Effector CD8-positive, alpha-beta T cell (primary cell): ENCODE measurements around the gene RPH3AL.
"Not testable (repeated sequence)": the region's sequence is repeated elsewhere in the genome, so short reads cannot be mapped to it uniquely, and the experiment has no call there.

Source experiments
- DNase-seq: peaks from one replicate; lab custom pipeline; 2025; lab: John Stamatoyannopoulos, UW

The RPH3AL gene

DNA sequence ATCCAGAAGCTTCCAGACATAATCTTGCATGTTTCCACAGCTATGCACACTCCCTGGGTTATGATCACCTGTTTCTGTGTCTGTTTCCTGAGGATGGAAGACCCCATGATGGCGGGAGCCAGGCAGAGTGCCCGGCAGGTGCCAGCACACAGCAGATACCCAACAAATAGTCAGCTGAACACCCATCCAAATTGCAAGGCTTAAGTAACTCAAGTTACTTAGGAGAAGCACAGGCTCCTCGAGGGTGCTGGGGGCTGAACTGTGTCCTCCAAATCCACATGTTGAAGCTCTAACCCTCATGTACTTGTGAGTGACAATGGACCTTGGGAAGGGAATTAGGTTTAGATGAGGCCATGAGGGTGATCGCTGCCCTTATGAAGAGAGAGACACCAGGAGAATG lies 91.7 kb downstream of the RPH3AL start:
- no peak for DNase-seq

GRCh38 chr17:260031-260791 lies 92.4 kb downstream of the RPH3AL start:
- no peak for DNase-seq

DNA sequence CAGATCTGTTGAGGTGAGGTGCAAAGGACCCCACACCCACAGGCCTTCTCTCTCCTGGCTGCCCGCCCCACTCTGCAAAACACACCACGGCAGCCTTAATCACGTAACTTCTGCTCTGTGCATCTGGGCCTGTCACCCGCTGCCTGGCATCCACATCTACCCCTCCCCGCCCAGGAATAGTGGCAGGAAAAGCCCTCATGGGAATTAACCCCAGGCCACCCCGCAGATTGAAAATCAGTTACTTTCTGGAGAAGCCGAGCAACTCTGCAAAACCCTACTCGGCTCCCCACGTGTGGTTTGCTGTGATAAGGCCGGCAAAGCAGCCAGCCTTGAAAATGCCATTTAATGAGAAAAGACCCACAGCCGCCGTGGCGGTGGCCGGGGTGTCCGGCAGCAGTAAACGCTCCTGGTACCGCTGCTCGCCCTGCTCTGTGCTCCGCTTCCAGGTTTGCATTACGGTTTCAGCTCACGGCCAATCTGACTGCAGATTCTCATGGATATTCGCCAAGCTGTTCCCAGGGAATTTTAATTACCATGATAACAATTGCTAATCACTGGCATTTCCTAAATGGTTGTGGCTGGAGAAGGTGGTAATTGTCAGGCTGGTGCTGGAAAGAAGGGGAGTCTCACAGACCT lies 93.1 kb downstream of the RPH3AL start:
- no peak for DNase-seq

DNA sequence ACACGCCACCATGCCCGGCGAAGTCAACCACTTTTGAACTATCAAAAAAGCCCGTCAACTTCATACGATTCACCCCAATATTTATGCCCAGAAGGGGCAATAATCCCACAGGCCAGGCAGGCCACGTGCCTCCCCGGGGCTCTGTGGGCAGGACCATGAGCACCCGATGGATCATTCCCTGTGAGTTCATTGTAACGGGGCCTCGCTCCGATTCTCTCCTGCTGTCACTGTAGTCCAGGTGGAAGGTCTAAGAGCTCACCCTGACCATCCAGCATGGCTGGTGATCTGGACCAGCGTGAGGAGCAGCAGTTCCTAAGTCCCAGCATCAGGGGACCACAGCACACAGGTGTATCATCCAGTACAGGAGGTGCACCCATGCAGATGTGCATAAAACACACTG lies 93.7 kb downstream of the RPH3AL start:
- DNase-seq = no peak

DNA sequence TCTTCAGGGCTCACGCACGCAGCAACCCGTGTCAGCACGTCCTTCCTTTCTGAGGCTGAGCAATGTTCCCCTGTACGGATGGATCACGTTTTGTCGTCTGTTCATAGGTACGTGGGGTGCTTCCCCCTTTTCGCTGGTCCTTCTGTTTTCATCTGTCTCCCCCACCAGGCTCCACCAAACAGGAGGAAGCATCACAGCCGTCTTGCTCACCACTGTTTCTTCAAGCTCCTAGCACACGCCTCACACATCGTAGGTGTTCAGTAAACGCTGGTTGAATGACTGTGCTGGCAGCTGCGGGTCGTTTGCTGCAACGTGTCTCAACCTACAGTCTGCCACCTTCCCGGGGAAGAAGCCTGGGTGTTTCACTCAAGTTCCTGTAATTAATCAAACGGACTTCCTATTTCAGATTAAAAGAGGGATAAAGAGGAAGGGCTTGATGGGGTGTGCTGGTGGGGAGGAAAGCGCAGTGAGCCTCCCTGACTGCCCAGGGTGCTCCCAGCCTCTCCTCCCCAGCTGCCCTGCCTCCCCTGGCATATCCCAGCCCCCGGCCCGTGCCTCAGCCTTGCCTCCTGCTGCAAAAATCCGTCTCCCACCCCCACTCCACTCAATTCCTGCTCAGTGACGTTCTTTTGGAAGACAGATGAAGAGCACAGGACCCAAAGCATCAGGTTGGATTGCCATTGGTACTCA lies 94.4 kb downstream of the RPH3AL start:
- no peak for DNase-seq

DNA sequence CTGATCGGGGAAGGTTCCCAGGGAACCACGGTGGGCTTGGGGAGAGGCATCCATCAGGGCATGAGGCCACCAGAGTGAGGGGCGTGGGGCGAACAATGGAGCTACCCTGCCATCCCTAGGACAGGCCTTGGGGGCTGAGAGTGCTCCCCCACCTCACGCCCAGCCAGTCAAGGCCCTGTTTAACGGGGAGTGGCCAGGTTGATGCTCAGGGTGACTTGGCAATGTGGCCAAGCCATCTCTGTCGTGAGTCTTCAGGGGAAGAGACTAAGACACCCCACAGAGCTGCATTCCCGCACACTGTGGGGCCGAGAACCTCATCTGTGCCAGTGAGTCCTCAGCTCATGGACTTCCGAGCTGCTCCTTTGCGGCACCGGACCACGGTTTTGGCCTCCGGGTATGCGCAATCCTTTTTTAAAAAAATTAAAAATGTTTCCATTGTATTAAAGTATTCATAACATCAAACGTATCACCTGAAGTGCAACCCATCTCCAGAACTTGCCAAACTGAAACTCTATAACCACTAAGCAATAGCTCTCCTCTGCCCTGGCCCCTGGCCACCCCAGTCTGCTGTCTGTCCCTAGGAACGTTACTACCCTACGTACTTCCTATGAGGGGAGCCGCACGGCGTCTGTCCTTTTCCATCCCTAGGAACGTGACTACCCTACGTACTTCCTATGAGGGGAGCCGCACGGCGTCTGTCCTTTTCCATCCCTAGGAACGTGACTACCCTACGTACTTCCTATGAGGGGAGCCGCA lies 99.3 kb downstream of the RPH3AL start:
- DNase-seq = no peak

GRCh38 chr17:252456-252855 lies 100.2 kb downstream of the RPH3AL start:
- no peak for DNase-seq

GRCh38 chr17:251531-251930 lies 101.1 kb downstream of the RPH3AL start:
- no peak for DNase-seq

DNA sequence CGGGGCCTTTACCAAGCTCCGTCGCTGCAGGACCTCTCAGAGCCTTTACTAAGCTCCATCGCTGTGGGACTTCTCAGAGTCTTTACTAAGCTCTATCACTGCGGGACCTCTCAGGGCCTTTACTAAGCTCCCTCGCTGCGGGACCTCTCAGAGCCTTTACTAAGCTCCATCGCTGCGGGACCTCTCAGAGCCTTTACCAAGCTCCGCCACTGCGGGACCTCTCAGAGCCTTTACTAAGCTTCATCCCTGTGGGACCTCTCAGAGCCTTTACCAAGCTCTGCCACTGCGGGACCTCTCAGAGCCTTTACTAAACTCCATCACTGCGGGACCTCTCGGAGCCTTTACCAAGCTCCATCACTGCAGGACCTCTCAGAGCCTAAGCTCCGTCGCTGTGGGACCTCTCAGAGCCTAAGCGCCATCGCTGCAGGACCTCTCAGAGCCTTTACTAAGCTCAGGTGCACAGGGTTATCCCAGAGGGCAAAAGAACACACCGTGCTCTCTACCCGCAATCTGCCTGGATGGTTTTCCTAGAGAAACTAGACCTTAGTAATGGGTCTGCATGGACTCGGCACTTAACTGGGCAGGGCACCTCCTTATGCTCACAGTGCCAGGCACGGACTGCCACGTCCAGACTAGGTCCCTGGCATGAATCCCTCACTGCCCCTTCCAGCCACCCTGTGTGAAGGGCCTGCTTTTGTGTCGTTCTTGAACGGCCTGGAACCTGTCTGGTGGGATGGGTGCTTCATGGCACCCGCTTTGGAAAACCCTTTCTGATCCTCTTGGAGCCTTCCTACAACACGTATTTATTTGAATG lies 101.9 kb downstream of the RPH3AL start:
- no peak for DNase-seq

GRCh38 chr17:249236-249993 lies 103.2 kb downstream of the RPH3AL start:
- no peak for DNase-seq

GRCh38 chr17:248337-249235 lies 104.0 kb downstream of the RPH3AL start:
- DNase-seq = no peak

- DNase-seq = no peak
Observed at GRCh38 chr17:247767-248166, 104.8 kb downstream of the RPH3AL start.

GRCh38 chr17:246851-247421 lies 105.7 kb downstream of the RPH3AL start:
- no peak for DNase-seq

DNA sequence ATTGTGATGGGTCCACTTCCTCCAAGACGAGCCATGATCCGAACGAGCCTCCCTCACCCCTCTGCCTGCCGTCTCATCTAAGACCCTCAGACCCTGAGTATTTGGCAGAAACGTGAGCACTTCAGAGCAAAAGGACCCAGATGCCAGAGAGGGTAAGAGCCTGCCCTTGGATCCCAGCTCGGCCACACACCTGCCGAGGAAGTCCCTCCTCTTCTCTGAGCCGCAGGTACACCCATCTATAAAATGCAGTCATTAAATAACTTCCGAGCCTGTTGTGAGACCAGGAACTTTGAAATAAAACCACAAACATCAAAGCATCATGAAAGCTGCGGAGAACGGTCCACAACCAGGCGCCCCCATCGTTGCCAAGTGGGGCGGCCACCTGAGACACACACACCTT lies 106.4 kb downstream of the RPH3AL start:
- DNase-seq = no peak

GRCh38 chr17:245611-246010 lies 107.0 kb downstream of the RPH3AL start:
- no peak for DNase-seq

DNA sequence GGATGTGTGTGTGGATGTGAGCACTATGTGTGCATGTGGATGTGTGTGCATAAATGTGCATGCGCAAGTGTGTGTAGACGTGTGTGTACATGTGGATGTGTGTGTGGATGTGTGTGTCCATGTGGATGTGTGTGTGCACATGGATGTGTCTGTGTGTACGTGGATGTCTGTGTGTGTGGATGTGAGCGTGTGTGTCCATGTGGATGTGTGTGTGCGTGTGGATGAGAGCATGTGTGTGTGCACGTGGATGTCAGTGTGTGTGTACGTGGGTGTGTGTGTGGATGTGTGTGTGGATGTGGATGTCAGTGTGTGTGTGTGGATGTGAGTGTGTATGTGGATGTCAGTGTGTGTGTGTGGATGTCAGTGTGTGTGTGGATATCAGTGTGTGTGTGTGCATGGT lies 107.6 kb downstream of the RPH3AL start:
- no peak for DNase-seq

GRCh38 chr17:243924-244323 lies 108.7 kb downstream of the RPH3AL start:
- not testable (repeated sequence) for DNase-seq

- no peak for DNase-seq
Observed at GRCh38 chr17:238964-239259, 113.7 kb downstream of the RPH3AL start.
